GM19240 (cell line): ENCODE results near the gene RTP2.
"Not testable (repeated sequence)": the region's sequence is repeated elsewhere in the genome, so short reads cannot be mapped to it uniquely, and the experiment has no call there.

Source experiments
- DNase-seq: peaks from one replicate; pipeline ENCODE4 v3.0.0; 2011; ENCODE audit warnings: low spot score; ENCODE audit not compliant: insufficient read length

RTP2 gene

DNA sequence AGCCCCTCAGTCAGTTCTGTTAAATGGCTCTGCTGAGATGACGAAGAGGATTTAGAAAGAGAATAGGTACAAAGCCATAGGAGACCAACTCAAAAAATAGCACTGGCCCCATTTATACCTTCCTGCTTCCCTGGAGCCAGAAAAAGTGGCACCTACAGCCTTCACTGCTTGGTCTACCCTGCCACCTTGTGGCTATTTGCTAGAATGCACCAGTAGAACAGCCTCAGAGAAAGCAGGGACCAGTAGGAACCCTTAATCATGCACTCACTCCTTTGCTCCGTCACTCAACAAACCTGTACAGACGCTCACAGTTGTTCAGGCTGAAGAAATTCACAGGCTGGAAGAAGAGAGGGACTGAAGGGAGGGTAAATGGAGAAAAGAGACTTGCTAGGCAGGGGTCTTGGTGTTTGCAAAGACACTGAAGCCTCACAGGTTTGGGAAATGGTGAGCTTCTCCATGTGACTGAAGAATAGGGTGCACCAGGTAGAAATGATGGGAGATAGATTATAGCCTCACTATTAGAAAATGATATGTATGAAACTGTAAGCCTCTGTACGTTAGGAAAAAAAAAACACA lies 12.1 kb upstream of the RTP2 start:
- DNase-seq, result peak; percentile 50

DNA sequence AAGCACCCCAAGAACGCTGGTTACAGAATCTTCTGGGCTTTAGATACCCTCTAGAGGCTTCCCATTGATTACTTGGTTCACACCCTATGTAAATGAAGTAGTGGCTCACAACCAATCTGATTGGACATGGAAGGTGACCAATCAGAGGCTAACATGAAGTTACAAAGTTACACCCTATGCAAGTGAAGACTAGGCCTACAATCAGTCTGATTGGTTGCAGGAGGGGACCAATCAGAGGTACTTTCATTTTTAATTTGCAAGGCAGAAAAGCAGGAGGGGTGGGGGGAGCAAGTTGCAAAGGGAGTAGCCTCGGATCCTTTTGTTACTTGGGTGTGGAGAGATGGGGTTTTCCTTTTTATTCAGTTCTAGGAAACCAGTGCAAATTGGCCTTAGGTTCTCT lies 11.1 kb upstream of the RTP2 start:
- DNase-seq, result no peak

GRCh38 chr3:187709155-187709554 lies 6.8 kb upstream of the RTP2 start:
- no peak for DNase-seq

DNA sequence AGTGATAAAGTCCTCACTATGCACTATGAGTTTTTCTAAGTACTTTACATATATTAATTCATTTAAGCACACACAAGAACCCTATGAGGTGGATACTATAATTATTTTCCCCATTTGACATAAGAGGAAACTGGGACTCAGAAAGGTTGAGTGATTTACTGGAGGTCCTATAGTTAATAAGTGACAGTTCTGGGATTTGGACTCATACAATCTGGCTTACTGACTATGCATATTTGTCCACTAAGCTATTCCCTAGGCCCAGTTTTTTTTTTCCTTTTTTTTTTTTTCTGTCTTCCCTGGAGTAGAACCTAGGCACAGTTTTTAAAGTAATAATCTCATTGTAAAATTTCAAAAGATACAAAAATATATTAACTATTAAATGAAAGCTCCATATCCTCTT lies 6.3 kb upstream of the RTP2 start:
- DNase-seq, result no peak

GRCh38 chr3:187706971-187707370 lies 4.6 kb upstream of the RTP2 start:
- no peak for DNase-seq

DNA sequence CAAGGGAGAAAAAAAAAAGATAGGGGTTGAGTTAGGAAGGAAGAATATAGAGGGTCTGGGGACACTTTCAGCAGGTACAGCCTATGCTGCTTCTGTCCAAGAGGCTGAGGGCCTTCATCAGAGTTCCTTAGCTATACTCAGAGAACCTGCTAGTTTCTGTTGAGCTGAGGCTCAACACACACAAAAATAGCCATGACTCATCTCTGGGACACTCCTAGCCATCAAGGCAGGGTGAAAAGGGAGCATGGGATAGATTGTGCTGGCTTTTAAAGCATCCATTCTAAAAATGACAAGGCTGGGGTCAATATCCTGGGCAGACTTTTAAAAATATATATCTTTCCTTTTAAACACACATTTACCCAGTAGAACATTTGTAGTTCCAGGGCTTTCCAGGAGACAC lies 2.8 kb upstream of the RTP2 start:
- DNase-seq, result no peak

DNA sequence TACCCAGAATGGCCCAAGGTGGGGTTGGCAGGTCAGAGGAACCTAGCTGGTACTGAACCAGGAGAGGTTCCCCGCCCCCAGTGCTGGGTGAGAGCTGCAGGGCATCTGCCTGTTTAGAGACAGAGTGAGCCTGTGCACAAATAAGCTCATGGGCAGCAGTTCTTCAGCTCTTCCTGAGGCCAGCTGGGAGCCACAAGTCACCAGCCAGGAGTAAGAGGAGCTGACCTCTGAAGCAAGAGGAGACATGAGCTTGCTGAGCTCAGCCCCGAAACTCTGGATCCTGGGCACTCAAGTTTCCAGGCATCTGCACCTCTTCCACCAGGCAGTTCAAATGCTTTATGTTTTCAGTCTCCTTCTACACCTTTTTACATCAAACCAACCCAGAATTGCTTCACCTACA lies 2.1 kb downstream of the RTP2 start:
- DNase-seq, result no peak

GRCh38 chr3:187698499-187699399 lies 3.6 kb downstream of the RTP2 start:
- no peak for DNase-seq

- DNase-seq, result no peak
Observed at GRCh38 chr3:187696021-187696420, 6.3 kb downstream of the RTP2 start.

DNA sequence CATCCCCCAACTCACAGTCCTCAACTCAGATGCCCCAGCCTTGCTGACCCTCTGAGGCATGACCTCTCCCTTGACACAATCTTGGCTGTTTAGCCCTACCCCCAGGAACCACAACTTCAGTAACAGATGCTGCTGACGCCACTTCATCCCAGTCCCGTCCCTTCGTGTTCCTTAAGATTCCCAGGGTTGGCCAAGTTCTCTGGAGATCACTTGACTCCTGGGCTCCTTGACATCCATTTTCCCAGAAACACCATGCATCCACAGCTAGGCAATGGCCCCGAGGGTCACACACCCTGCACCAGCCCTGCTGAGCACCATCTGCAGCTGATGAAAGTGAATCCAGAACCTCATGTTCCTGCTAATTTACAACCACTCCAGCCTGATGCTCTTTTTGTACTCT lies 6.9 kb downstream of the RTP2 start:
- no peak for DNase-seq

DNA sequence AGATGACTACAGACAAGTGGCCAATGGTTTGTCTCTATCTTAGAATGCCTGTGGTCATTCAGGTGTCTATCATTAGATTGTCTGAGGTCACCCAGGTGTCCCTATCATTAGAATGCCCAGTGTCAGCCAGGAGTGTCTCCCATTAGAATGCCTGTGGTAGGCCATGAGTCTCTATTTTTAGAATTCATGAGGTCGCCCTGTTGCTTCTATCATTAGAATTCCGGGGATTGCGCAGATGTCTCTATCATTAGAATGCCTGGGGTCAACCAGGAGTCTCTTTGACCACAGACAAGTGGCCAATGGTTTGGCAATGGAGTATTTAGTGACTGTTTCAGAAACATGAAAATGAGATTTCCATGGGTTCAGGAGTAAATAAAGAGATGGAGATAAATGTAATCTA lies 7.6 kb downstream of the RTP2 start:
- DNase-seq, result no peak

DNA sequence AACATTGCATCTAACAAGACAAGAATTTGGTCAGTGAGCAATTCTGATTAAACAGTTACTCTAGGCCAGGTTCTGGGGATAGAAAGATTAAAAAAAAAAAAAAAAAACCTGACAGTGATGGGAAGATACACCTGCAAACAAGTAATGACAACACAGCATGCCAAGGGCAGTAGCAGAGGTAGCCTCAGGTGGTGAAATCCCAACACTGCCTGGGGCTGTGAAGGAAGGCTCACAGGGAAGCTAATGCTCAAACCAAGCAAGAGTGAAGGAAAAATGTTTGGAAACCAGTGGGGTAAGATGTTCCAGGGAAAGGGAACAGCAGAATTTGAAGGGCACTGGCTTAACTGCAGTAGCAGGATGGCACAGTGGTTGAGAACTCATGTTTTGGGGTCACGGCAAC lies 8.9 kb downstream of the RTP2 start:
- no peak for DNase-seq

GRCh38 chr3:187689984-187690383 lies 12.4 kb downstream of the RTP2 start:
- DNase-seq, result no peak

DNA sequence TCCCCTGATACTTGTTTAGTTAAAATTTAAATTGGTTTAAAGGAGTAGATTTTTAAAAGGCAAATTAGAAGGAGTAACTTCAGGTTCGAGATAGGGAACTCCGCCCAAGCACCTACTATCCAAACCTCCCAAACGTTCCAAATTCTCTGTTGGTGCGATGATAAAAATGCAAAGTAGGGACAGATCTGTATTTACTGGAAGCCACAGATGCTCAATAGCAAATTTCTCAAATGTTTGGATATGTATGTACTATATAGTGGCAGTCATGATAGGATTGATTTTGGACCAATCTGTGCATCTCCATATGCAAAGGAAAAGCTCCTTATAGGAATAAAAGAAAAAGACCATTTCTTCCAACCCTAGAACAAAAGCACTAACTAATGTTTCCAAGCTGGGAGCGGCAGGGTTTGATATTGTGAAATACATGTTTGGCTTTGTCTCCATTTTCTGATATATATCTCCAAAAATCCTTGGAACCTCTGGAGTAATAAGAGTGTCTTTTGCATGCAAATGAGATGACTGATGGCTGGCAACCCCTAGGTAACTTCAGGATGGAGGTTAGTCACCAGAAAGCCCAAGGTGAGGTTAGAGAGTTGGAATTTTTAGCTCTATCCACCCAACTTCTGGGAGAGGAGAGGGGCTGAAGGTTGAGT lies 15.6 kb downstream of the RTP2 start:
- DNase-seq, result no peak

DNA sequence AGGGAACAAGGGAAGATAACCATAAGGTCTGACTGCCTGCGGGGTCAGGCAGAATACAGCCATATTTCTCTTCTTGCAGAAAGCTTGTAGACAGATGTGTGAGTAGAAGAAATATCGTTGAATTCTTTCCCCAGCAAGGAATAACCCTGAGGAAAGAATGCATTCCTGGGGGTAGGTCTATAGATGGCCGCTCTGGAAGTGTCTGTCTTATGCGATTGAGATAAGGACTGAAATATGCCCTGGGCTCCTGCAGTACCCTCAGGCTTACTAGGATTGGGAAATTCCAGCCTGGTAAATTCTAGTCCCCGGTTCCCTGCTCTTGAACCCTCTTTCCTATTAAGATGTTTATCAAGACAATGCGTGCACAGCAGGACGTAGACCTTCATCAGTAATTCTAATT lies 16.4 kb downstream of the RTP2 start:
- DNase-seq, result no peak

GRCh38 chr3:187684880-187685279 lies 17.5 kb downstream of the RTP2 start:
- no peak for DNase-seq

- DNase-seq, result no peak
Observed at GRCh38 chr3:187684444-187684843, 17.9 kb downstream of the RTP2 start.

- not testable (repeated sequence) for DNase-seq
Observed at GRCh38 chr3:187681756-187682155, 20.6 kb downstream of the RTP2 start.

- DNase-seq, result peak; percentile 63
Observed at GRCh38 chr3:187679638-187680396, 22.5 kb downstream of the RTP2 start.

- no peak for DNase-seq
Observed at GRCh38 chr3:187678726-187679268, 23.6 kb downstream of the RTP2 start.

- no peak for DNase-seq
Observed at GRCh38 chr3:187677604-187678003, 24.8 kb downstream of the RTP2 start.

DNA sequence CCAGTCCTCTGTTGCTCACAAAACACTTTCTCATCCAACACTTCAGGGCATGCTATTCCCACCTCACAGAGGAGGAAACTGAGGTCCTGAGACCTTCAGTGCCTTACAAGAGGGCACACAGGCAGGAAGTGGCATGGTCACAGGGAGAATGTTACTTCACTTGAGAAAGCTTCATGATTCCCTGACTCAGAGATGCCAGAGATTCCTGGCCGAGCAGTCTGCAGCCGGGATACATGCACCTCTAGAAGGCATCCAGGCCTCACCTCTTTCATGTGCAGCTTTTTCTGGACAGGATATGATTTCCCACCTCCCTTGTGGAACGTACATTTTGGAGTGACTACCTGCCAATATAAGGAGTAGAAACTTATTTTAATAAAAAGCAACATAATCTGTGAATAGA lies 29.3 kb downstream of the RTP2 start:
- no peak for DNase-seq
